Islet of Langerhans (tissue), 1 donor: Measurements from ENCODE around the gene RNF144A.

Experiments
- FAIRE-seq: peaks from one replicate; lab custom pipeline; 2011; peaks lifted over from hg19 to GRCh38; lab: Jason Lieb, UNC

The RNF144A gene

GRCh38 chr2:6909431-6910385 lies 7.5 kb upstream of the RNF144A start:
- no peak for FAIRE-seq

GRCh38 chr2:6911721-6912120 lies 5.5 kb upstream of the RNF144A start:
- FAIRE-seq, result no peak

GRCh38 chr2:6913415-6914157 lies 3.6 kb upstream of the RNF144A start:
- FAIRE-seq, result no peak

GRCh38 chr2:6914828-6915227 lies 2.4 kb upstream of the RNF144A start:
- FAIRE-seq, result no peak

- FAIRE-seq, result no peak
Observed at GRCh38 chr2:6915399-6915798, 1.8 kb upstream of the RNF144A start.

GRCh38 chr2:6916224-6916623 lies 988 bp upstream of the RNF144A start:
- no peak for FAIRE-seq

- no peak for FAIRE-seq
Observed at GRCh38 chr2:6916736-6917070, 509 bp upstream of the RNF144A start.

GRCh38 chr2:6917761-6918421 lies 679 bp downstream of the RNF144A start:
- no peak for FAIRE-seq

GRCh38 chr2:6919901-6920742 lies 2.9 kb downstream of the RNF144A start:
- FAIRE-seq, result no peak

GRCh38 chr2:6920743-6921064 lies 3.5 kb downstream of the RNF144A start:
- no peak for FAIRE-seq

- FAIRE-seq, result no peak
Observed at GRCh38 chr2:6921321-6921922, 4.2 kb downstream of the RNF144A start.

GRCh38 chr2:6922201-6922656 lies 5.0 kb downstream of the RNF144A start:
- FAIRE-seq, result no peak

- no peak for FAIRE-seq
Observed at GRCh38 chr2:6923319-6923718, 6.1 kb downstream of the RNF144A start.

GRCh38 chr2:6924101-6924923 lies 7.1 kb downstream of the RNF144A start:
- no peak for FAIRE-seq

GRCh38 chr2:6924924-6925409 lies 7.8 kb downstream of the RNF144A start:
- no peak for FAIRE-seq

- no peak for FAIRE-seq
Observed at GRCh38 chr2:6926071-6926732, 9.0 kb downstream of the RNF144A start.

- FAIRE-seq, result no peak
Observed at GRCh38 chr2:6927186-6927585, 10.0 kb downstream of the RNF144A start.

GRCh38 chr2:6927753-6928152 lies 10.5 kb downstream of the RNF144A start:
- no peak for FAIRE-seq

- FAIRE-seq, result no peak
Observed at GRCh38 chr2:6928452-6928851, 11.2 kb downstream of the RNF144A start.

- FAIRE-seq, result no peak
Observed at GRCh38 chr2:6929196-6929819, 12.1 kb downstream of the RNF144A start.
